ENCODE measurements around the gene TAP1.
"Not testable (repeated sequence)": the region's sequence is repeated elsewhere in the genome, so short reads cannot be mapped to it uniquely, and the experiment has no call there.

Gene TAP1

GRCh38 chr6:32815115-32815514 is 38.4 kb downstream of the TAP1 start:
- Histone ChIP-seq H3K4me1 (ENCODE audit: insufficient read depth, insufficient read length) (peaks cover 3% of the 10 kb centered on the region), H3K27me3 (ENCODE audit: insufficient read depth, insufficient read length) (no peaks in the 10 kb centered on the region), H3K9me3 (ENCODE audit: insufficient read depth, low read length) (no peaks in the 10 kb centered on the region), H3K9ac (ENCODE audit: insufficient read length, low read depth) (no peak overlapping the region), H3K4me3 (ENCODE audit: insufficient read length, low read depth) (no peak overlapping the region), H3K36me3 (ENCODE audit: insufficient read depth, insufficient read length, low read length) (no peaks in the 10 kb centered on the region)
- no peak for DNase-seq (ENCODE audit: low read depth, low spot score)
- TF ChIP-seq YY1 (IDR thresholded peaks at IDR 0.05; ENCODE audit: insufficient read depth, insufficient read length) (no peak), SUZ12 (IDR thresholded peaks at IDR 0.05; ENCODE audit: extremely low read depth, insufficient read depth, insufficient read length) (no peak), ZNF274 (IDR thresholded peaks at IDR 0.05; ENCODE audit: low read depth, low read length) (no peak)

GRCh38 chr6:32814145-32814544 is 39.4 kb downstream of the TAP1 start:
- H3K4me3 ChIP-seq (ENCODE audit: insufficient read length, low read depth): no peak overlapping the region
- H3K4me1 ChIP-seq (ENCODE audit: insufficient read depth, insufficient read length): no peaks in the 10 kb centered on the region
- H3K9me3 ChIP-seq (ENCODE audit: insufficient read depth, low read length): no peaks in the 10 kb centered on the region
- TF ChIP-seq SUZ12 (IDR thresholded peaks at IDR 0.05; ENCODE audit: extremely low read depth, insufficient read depth, insufficient read length) (no peak), YY1 (IDR thresholded peaks at IDR 0.05; ENCODE audit: insufficient read depth, insufficient read length) (no peak), ZNF274 (IDR thresholded peaks at IDR 0.05; ENCODE audit: low read depth, low read length) (no peak)
- H3K27me3 ChIP-seq (ENCODE audit: insufficient read depth, insufficient read length): no peaks in the 10 kb centered on the region
- H3K9ac ChIP-seq (ENCODE audit: insufficient read length, low read depth): no peak overlapping the region
- no peaks in the 10 kb centered on the region for H3K36me3 ChIP-seq (ENCODE audit: insufficient read depth, insufficient read length, low read length)
- DNase-seq (ENCODE audit: low read depth, low spot score): no peak

GRCh38 chr6:32809171-32809570 is 44.3 kb downstream of the TAP1 start:
- no peak for TF ChIP-seq YY1 (IDR thresholded peaks at IDR 0.05; ENCODE audit: insufficient read depth, insufficient read length)
- TF ChIP-seq SUZ12 (IDR thresholded peaks at IDR 0.05; ENCODE audit: extremely low read depth, insufficient read depth, insufficient read length): no peak
- DNase-seq (ENCODE audit: low read depth, low spot score): no peak
- Histone ChIP-seq H3K4me1 (ENCODE audit: insufficient read depth, insufficient read length) (no peaks in the 10 kb centered on the region), H3K9ac (ENCODE audit: insufficient read length, low read depth) (no peak overlapping the region), H3K27me3 (ENCODE audit: insufficient read depth, insufficient read length) (no peaks in the 10 kb centered on the region), H3K4me3 (ENCODE audit: insufficient read length, low read depth) (no peak overlapping the region), H3K9me3 (ENCODE audit: insufficient read depth, low read length) (no peaks in the 10 kb centered on the region), H3K36me3 (ENCODE audit: insufficient read depth, insufficient read length, low read length) (no peaks in the 10 kb centered on the region)

- no peak overlapping the region for H3K4me3 ChIP-seq (ENCODE audit: insufficient read length, low read depth)
Observed at GRCh38 chr6:32807020-32807580, 46.4 kb downstream of the TAP1 start.

GRCh38 chr6:32805404-32805803 is 48.1 kb downstream of the TAP1 start:
- DNase-seq (ENCODE audit: low read depth, low spot score); H3K9me3 ChIP-seq (ENCODE audit: insufficient read depth, low read length); H3K36me3 ChIP-seq (ENCODE audit: insufficient read depth, insufficient read length, low read length); H3K9ac ChIP-seq (ENCODE audit: insufficient read length, low read depth); H3K4me1 ChIP-seq (ENCODE audit: insufficient read depth, insufficient read length); H3K27me3 ChIP-seq (ENCODE audit: insufficient read depth, insufficient read length); H3K4me3 ChIP-seq (ENCODE audit: insufficient read length, low read depth): not testable (repeated sequence)

More at GRCh38 chr6:32807020-32807580, 46.4 kb downstream of the TAP1 start:
- DNase-seq (ENCODE audit: low read depth, low spot score): no peak
- TF ChIP-seq YY1 (IDR thresholded peaks at IDR 0.05; ENCODE audit: insufficient read depth, insufficient read length) (no peak), SUZ12 (IDR thresholded peaks at IDR 0.05; ENCODE audit: extremely low read depth, insufficient read depth, insufficient read length) (no peak), ZNF274 (IDR thresholded peaks at IDR 0.05; ENCODE audit: low read depth, low read length) (no peak)
- Histone ChIP-seq H3K36me3 (ENCODE audit: insufficient read depth, insufficient read length, low read length) (no peaks in the 10 kb centered on the region), H3K4me1 (ENCODE audit: insufficient read depth, insufficient read length) (no peaks in the 10 kb centered on the region), H3K27me3 (ENCODE audit: insufficient read depth, insufficient read length) (no peaks in the 10 kb centered on the region), H3K9ac (ENCODE audit: insufficient read length, low read depth) (no peak overlapping the region), H3K9me3 (ENCODE audit: insufficient read depth, low read length) (no peaks in the 10 kb centered on the region)

GRCh38 chr6:32803416-32803815 is 50.1 kb downstream of the TAP1 start:
- Histone ChIP-seq H3K27me3 (ENCODE audit: insufficient read depth, insufficient read length) (no peaks in the 10 kb centered on the region), H3K9me3 (ENCODE audit: insufficient read depth, low read length) (peaks cover 8% of the 10 kb centered on the region; the same call in 1 of the 2 replicates), H3K4me3 (ENCODE audit: insufficient read length, low read depth) (no peak overlapping the region), H3K9ac (ENCODE audit: insufficient read length, low read depth) (no peak overlapping the region), H3K4me1 (ENCODE audit: insufficient read depth, insufficient read length) (no peaks in the 10 kb centered on the region), H3K36me3 (ENCODE audit: insufficient read depth, insufficient read length, low read length) (no peaks in the 10 kb centered on the region)
- no peak for DNase-seq (ENCODE audit: low read depth, low spot score)
- no peak for TF ChIP-seq ZNF274 (IDR thresholded peaks at IDR 0.05; ENCODE audit: low read depth, low read length)
- TF ChIP-seq YY1 (IDR thresholded peaks at IDR 0.05; ENCODE audit: insufficient read depth, insufficient read length): no peak
- no peak for TF ChIP-seq SUZ12 (IDR thresholded peaks at IDR 0.05; ENCODE audit: extremely low read depth, insufficient read depth, insufficient read length)

- no peak for DNase-seq (ENCODE audit: low read depth, low spot score)
- H3K36me3 ChIP-seq (ENCODE audit: insufficient read depth, insufficient read length, low read length): no peaks in the 10 kb centered on the region
- TF ChIP-seq SUZ12 (IDR thresholded peaks at IDR 0.05; ENCODE audit: extremely low read depth, insufficient read depth, insufficient read length): no peak
- no peak for TF ChIP-seq YY1 (IDR thresholded peaks at IDR 0.05; ENCODE audit: insufficient read depth, insufficient read length)
- TF ChIP-seq ZNF274 (IDR thresholded peaks at IDR 0.05; ENCODE audit: low read depth, low read length): no peak
- H3K4me1 ChIP-seq (ENCODE audit: insufficient read depth, insufficient read length): peaks cover 2% of the 10 kb centered on the region
- H3K27me3 ChIP-seq (ENCODE audit: insufficient read depth, insufficient read length): no peaks in the 10 kb centered on the region
- no peak overlapping the region for H3K4me3 ChIP-seq (ENCODE audit: insufficient read length, low read depth)
- peaks cover 8% of the 10 kb centered on the region; the same call in 1 of the 2 replicates for H3K9me3 ChIP-seq (ENCODE audit: insufficient read depth, low read length)
- no peak overlapping the region for H3K9ac ChIP-seq (ENCODE audit: insufficient read length, low read depth)
Observed at GRCh38 chr6:32799740-32800139, 53.8 kb downstream of the TAP1 start.

- TF ChIP-seq ZNF274 (IDR thresholded peaks at IDR 0.05; ENCODE audit: low read depth, low read length): no peak
- no peak for TF ChIP-seq SUZ12 (IDR thresholded peaks at IDR 0.05; ENCODE audit: extremely low read depth, insufficient read depth, insufficient read length)
- TF ChIP-seq YY1 (IDR thresholded peaks at IDR 0.05; ENCODE audit: insufficient read depth, insufficient read length): no peak
- Histone ChIP-seq H3K4me3 (ENCODE audit: insufficient read length, low read depth) (no peak overlapping the region), H3K4me1 (ENCODE audit: insufficient read depth, insufficient read length) (peaks cover 2% of the 10 kb centered on the region), H3K27me3 (ENCODE audit: insufficient read depth, insufficient read length) (no peaks in the 10 kb centered on the region), H3K9me3 (ENCODE audit: insufficient read depth, low read length) (peaks cover 8% of the 10 kb centered on the region; the same call in 1 of the 2 replicates), H3K36me3 (ENCODE audit: insufficient read depth, insufficient read length, low read length) (no peaks in the 10 kb centered on the region), H3K9ac (ENCODE audit: insufficient read length, low read depth) (no peak overlapping the region)
- no peak for DNase-seq (ENCODE audit: low read depth, low spot score)
Observed at GRCh38 chr6:32799168-32799567, 54.3 kb downstream of the TAP1 start.
